GM21360 (cell line): Measurements from ENCODE around the gene HSD17B1.
"Not testable (repeated sequence)": the region's sequence is repeated elsewhere in the genome, so short reads cannot be mapped to it uniquely, and the experiment has no call there.

Source experiments
- ATAC-seq: cut with Tn5 transposase; IDR thresholded peaks from one replicate; pipeline ENCODE4 v1.9.1; 2021; ENCODE audit warnings: mild to moderate bottlenecking, moderate library complexity; ENCODE audit not compliant: unreplicated experiment

HSD17B1 gene

GRCh38 chr17:42545755-42546505 lies 6.8 kb upstream of the HSD17B1 start:
- not testable (repeated sequence) for ATAC-seq

DNA sequence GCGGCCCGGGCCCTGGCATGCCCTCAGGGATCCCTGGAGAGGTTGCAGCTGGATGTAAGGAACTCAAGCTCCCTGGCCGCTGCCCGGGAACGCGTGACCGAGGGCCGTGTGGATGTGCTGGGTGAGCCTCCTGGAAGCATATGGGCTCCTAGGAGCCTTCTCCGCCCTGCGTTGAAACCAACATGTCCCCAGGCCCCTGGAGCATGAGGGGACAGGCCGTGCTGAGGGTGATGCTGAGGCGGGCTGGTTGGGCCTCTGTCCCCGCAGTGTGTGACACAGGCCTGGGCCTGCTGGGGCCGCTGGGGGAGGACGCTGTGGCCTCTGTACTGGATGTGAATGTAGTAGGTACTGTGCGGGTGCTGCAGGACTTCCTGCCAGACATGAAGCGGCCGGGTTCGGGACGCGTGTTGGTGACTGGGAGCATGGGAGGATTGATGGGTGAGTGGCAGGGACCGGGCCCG lies 5.7 kb upstream of the HSD17B1 start:
- ATAC-seq, result no peak

DNA sequence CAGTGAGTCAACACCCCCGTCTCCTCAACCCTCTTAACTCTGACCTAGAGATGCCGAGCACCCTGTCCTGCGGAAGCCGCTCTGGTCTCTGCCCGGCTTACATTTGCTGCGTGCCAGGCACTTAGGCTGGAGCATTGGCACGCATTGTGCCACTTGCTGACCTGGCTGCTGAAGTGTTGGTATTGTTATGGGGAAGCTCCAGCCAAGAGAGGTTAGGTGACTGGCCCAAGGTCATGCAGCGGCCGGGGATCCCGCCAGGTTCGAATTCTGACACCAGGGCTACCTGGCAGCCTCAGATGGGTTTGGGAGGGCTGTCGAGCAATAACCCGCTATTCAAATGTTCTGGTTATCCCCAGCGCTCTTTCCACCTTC lies 5.0 kb upstream of the HSD17B1 start:
- ATAC-seq, result no peak

GRCh38 chr17:42548070-42548837 lies 4.5 kb upstream of the HSD17B1 start:
- ATAC-seq, result no peak

GRCh38 chr17:42548993-42549755 lies 3.5 kb upstream of the HSD17B1 start:
- no peak for ATAC-seq

DNA sequence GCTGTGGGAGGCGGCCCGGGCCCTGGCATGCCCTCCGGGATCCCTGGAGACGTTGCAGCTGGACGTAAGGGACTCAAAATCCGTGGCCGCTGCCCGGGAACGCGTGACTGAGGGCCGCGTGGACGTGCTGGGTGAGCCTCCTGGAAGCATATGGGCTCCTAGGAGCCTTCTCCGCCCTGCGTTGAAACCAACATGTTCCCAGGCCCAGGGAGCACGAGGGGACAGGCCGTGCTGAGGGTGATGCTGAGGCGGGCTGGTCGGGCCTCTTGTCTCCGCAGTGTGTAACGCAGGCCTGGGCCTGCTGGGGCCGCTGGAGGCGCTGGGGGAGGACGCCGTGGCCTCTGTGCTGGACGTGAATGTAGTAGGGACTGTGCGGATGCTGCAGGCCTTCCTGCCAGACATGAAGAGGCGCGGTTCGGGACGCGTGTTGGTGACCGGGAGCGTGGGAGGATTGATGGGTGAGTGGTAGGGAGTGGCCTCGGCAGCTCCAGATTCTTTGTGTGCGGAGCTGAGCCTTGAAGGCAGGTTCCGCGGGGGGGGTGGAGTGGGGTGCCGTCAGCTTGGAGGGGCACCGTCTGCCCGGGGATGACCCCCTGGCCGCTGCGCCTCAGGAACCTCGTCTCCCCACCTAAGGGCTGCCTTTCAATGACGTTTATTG lies 567 bp downstream of the HSD17B1 start:
- no peak for ATAC-seq

- no peak for ATAC-seq
Measured at GRCh38 chr17:42553866-42554249, 1.1 kb downstream of the HSD17B1 start.

DNA sequence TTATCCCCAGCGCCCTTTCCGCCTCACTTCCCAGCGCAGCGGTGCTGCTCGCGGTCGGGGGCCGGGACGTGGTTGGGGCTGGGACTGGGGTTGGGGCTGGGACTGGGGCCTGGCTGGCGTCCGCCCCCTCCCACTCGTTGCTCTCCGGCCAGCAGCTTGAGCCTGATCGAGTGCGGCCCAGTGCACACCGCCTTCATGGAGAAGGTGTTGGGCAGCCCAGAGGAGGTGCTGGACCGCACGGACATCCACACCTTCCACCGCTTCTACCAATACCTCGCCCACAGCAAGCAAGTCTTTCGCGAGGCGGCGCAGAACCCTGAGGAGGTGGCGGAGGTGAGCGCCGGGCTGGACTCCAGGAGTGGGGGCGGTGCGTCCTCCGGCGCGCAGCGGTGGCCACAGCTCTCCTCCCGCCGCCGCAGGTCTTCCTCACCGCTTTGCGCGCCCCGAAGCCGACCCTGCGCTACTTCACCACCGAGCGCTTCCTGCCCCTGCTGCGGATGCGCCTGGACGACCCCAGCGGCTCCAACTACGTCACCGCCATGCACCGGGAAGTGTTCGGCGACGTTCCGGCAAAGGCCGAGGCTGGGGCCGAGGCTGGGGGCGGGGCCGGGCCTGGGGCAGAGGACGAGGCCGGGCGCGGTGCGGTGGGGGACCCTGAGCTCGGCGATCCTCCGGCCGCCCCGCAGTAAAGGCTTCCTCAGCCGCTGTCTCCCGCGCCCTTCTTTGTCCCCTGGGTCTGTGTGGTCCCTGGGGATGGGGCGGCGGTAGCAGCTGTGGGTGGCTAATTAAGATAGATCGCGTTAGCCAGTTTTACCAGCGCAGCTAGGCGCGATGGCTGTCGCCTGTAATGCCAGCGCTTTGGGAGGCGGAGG lies 1.8 kb downstream of the HSD17B1 start:
- peak; percentile 52 for ATAC-seq

- no peak for ATAC-seq
Measured at GRCh38 chr17:42555122-42555622, 2.4 kb downstream of the HSD17B1 start.

DNA sequence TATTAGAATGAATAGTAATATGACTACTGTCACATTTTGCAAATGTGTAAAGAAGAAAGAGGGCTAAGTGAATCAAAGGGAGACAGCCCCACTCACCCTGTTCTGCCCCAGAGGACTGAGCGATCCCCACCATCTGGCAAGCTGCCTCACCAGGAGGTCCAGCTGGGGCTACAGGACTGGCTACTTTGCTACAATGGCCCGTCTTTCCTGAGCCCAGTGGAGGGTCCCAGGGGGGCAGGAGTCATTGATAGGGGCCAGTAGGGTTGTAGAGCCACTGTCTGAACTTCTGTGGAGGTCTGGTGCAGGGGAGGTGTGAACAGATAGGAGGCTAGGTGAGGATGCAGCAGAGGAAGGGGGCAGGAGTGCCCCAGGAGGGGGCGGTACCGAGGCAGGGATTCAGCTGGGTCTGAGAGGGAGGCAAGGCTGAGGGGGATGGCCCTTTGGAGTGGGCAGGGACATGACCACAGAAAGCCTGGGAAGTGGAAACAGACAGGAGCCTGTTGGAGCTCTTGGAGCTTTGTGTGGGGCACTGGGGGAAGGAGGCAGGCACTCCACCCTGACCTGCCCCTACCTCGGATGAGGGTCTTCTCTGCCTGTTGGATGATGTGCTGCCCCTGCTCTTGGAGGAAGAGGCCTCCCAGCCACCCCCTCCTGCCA lies 3.4 kb downstream of the HSD17B1 start:
- not testable (repeated sequence) for ATAC-seq

- ATAC-seq, result no peak
Measured at GRCh38 chr17:42559075-42559474, 6.4 kb downstream of the HSD17B1 start.

DNA sequence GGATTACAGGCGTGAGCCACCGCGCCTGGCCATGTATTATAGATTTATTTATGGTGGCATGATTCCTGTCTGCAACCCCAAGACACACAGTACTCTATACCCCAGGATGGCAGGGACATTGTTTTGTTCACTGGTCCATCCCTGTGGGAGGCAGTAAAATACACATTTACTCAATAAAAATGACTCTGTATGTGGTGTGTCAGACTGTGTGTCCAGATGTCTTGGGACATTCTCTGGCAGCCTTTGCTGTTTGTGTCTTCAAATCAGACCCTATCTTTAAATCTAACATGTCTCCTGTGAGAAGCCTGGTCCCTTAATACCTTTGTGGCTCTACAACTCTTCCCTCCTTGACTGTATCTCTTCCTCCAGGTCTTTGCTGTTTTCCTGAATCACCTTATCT lies 7.5 kb downstream of the HSD17B1 start:
- no peak for ATAC-seq

- ATAC-seq, result peak; percentile 44
Measured at GRCh38 chr17:42561897-42562387, 9.2 kb downstream of the HSD17B1 start, which contains the start of gene COASY. COASY (plus strand) TSS chr17:42562148; CDS start chr17:42562623, 475 bp downstream.

DNA sequence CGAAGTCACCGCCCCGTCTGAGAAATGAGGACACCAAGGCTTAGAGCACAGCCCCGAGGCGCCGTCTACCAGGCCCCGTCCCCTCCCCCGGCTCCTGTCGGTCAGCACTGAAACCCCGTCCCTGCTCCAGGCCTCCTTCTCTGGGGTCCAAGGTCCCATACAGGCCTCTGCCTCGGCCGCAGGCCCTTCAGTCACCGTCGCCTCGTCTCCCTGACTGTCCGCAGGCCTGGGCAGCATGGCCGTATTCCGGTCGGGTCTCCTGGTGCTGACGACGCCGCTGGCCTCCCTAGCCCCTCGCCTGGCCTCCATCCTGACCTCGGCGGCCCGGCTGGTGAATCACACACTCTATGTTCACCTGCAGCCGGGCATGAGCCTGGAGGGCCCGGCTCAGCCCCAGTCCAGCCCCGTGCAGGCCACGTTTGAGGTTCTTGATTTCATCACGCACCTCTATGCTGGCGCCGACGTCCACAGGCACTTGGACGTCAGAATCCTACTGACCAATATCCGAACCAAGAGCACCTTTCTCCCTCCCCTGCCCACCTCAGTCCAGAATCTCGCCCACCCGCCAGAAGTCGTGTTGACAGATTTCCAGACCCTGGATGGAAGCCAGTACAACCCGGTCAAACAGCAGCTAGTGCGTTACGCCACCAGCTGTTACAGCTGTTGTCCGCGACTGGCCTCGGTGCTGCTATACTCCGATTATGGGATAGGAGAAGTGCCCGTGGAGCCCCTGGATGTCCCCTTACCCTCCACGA lies 9.8 kb downstream of the HSD17B1 start:
- no peak for ATAC-seq

DNA sequence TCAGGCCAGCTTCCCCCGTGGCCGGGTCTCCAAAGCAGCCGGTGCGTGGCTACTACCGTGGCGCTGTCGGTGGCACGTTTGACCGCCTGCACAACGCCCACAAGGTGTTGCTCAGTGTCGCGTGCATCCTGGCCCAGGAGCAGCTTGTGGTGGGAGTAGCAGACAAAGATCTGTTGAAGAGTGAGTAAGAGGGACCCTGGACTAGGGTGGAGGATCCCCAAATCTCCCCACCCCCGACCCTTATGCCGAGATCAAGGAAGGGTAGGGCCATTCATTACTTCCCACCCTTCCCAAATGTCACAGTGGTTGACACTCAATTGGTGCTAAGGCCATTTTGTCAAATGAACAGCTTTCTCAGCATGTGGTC lies 10.4 kb downstream of the HSD17B1 start:
- no peak for ATAC-seq

GRCh38 chr17:42563543-42563942 lies 10.8 kb downstream of the HSD17B1 start:
- ATAC-seq, result no peak

DNA sequence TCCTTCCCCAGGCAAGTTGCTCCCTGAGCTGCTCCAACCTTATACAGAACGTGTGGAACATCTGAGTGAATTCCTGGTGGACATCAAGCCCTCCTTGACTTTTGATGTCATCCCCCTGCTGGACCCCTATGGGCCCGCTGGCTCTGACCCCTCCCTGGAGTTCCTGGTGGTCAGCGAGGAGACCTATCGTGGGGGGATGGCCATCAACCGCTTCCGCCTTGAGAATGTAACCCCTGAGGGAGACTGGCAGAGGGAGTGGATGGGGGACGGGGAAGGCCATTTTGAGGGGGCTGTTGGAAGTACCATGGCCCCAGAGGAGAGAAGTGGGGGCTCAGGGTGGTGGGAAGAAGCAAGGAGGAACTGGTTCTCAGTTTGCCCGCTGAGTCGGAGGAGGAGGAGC lies 11.2 kb downstream of the HSD17B1 start:
- no peak for ATAC-seq

DNA sequence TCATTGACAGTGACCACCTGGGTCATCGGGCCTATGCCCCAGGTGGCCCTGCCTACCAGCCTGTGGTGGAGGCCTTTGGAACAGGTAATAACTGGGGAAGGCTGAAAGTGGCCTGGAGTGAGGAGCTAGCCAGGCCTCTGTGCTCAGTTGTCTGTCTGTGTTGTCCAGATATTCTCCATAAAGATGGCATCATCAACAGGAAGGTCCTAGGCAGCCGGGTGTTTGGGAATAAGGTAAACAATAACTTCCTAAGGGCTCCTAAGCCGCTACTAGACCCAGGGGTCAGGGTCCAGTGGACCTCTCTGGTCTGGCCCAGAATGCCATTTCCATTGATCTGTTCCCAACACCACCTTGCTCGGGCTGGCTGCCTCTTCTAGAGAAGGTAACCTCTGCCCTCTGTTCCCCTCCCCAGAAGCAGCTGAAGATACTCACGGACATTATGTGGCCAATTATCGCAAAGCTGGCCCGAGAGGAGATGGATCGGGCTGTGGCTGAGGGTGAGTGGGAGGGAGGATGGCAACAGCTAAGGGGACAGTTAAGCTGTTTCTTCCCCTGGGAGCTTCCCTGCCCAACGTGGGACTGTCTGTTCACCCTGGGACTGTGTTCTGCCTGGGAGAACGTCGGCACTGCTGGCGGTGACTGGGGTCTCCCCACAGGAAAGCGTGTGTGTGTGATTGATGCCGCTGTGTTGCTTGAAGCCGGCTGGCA lies 12.2 kb downstream of the HSD17B1 start:
- ATAC-seq, result no peak
